ENCODE measurements around the gene STK32A. TPM values are rescaled to one million over a fixed set of nuclear protein-coding genes. Genes with fewer than 3 reads are reported as not detected.

STK32A gene
- total and polyA plus RNA-seq, 2 experiments from 2014 or later: 2.4 to 2.8 TPM

- H3K27ac Mint-ChIP-seq: no peak overlapping the region
Measured at GRCh38 chr5:147306351-147306750, 71.5 kb downstream of the STK32A start.

More at GRCh38 chr5:147306351-147306750, 71.5 kb downstream of the STK32A start:
- Histone ChIP-seq H2AFZ (no peak overlapping the region), H3K4me1 (ENCODE audit: insufficient read depth) (peaks cover 17% of the 10 kb centered on the region), H3K27ac (ENCODE audit: low read depth) (no peak overlapping the region), H3K79me2 (replicated peaks; ENCODE audit: insufficient read depth) (no peaks in the 10 kb centered on the region), H3K4me3 (no peak overlapping the region), H4K20me1 (replicated peaks; ENCODE audit: insufficient read depth) (no peaks in the 10 kb centered on the region), H3K36me3 (ENCODE audit: insufficient read depth) (no peaks in the 10 kb centered on the region), H3K27me3 (ENCODE audit: insufficient read depth) (no peaks in the 10 kb centered on the region), H3K4me2 (no peak overlapping the region), H3F3A (replicated peaks; ENCODE audit: low read depth) (no peaks in the 10 kb centered on the region), H3K9me2 (ENCODE audit: insufficient read depth) (no peaks in the 10 kb centered on the region)
- peaks cover 2% of the 10 kb centered on the region for H3K27me3 Mint-ChIP-seq (ENCODE audit: insufficient read depth, low read depth, poor library complexity)
- 0 out of 3 replicates have a peak, but pooled peaks cover 5% of the 10 kb centered on the region for H3K36me3 Mint-ChIP-seq (ENCODE audit: low read depth)
- DNase-seq (ENCODE audit: low spot score) (no peak), ATAC-seq (no peak)
- H3K4me3 Mint-ChIP-seq: no peak overlapping the region
- H3K4me1 Mint-ChIP-seq: peaks cover 21% of the 10 kb centered on the region
- no peak for TF ChIP-seq STAT1 (IDR thresholded peaks at IDR 0.05; ENCODE audit: unreplicated experiment)
- no peak for TF ChIP-seq POLR2AphosphoS5 (IDR thresholded peaks at IDR 0.05; ENCODE audit: low read depth)
- TF ChIP-seq EZH2phosphoT487 (IDR thresholded peaks at IDR 0.05; ENCODE audit: unreplicated experiment): no peak
- TF ChIP-seq, protein P1, sequence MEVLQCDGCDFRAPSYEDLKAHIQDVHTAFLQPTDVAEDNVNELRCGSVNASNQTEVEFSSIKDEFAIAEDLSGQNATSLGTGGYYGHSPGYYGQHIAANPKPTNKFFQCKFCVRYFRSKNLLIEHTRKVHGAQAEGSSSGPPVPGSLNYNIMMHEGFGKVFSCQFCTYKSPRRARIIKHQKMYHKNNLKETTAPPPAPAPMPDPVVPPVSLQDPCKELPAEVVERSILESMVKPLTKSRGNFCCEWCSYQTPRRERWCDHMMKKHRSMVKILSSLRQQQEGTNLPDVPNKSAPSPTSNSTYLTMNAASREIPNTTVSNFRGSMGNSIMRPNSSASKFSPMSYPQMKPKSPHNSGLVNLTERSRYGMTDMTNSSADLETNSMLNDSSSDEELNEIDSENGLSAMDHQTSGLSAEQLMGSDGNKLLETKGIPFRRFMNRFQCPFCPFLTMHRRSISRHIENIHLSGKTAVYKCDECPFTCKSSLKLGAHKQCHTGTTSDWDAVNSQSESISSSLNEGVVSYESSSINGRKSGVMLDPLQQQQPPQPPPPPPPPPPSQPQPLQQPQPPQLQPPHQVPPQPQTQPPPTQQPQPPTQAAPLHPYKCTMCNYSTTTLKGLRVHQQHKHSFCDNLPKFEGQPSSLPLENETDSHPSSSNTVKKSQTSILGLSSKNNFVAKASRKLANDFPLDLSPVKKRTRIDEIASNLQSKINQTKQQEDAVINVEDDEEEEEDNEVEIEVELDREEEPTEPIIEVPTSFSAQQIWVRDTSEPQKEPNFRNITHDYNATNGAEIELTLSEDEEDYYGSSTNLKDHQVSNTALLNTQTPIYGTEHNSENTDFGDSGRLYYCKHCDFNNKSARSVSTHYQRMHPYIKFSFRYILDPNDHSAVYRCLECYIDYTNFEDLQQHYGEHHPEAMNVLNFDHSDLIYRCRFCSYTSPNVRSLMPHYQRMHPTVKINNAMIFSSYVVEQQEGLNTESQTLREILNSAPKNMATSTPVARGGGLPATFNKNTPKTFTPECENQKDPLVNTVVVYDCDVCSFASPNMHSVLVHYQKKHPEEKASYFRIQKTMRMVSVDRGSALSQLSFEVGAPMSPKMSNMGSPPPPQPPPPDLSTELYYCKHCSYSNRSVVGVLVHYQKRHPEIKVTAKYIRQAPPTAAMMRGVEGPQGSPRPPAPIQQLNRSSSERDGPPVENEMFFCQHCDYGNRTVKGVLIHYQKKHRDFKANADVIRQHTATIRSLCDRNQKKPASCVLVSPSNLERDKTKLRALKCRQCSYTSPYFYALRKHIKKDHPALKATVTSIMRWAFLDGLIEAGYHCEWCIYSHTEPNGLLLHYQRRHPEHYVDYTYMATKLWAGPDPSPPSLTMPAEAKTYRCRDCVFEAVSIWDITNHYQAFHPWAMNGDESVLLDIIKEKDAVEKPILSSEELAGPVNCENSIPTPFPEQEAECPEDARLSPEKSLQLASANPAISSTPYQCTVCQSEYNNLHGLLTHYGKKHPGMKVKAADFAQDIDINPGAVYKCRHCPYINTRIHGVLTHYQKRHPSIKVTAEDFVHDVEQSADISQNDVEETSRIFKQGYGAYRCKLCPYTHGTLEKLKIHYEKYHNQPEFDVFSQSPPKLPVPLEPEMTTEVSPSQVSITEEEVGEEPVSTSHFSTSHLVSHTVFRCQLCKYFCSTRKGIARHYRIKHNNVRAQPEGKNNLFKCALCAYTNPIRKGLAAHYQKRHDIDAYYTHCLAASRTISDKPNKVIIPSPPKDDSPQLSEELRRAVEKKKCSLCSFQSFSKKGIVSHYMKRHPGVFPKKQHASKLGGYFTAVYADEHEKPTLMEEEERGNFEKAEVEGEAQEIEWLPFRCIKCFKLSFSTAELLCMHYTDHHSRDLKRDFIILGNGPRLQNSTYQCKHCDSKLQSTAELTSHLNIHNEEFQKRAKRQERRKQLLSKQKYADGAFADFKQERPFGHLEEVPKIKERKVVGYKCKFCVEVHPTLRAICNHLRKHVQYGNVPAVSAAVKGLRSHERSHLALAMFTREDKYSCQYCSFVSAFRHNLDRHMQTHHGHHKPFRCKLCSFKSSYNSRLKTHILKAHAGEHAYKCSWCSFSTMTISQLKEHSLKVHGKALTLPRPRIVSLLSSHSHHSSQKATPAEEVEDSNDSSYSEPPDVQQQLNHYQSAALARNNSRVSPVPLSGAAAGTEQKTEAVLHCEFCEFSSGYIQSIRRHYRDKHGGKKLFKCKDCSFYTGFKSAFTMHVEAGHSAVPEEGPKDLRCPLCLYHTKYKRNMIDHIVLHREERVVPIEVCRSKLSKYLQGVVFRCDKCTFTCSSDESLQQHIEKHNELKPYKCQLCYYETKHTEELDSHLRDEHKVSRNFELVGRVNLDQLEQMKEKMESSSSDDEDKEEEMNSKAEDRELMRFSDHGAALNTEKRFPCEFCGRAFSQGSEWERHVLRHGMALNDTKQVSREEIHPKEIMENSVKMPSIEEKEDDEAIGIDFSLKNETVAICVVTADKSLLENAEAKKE (CRISPR knock-in tag; IDR thresholded peaks at IDR 0.05): no peak
- no peak for TF ChIP-seq JUNB (IDR thresholded peaks at IDR 0.05; ENCODE audit: unreplicated experiment)
- TF ChIP-seq ZNF331 (CRISPR knock-in tag; IDR thresholded peaks at IDR 0.05; ENCODE audit: low read depth): no peak
- TF ChIP-seq CREB1 (CRISPR knock-in tag; IDR thresholded peaks at IDR 0.05; ENCODE audit: low read depth): no peak
- TF ChIP-seq, protein P2, sequence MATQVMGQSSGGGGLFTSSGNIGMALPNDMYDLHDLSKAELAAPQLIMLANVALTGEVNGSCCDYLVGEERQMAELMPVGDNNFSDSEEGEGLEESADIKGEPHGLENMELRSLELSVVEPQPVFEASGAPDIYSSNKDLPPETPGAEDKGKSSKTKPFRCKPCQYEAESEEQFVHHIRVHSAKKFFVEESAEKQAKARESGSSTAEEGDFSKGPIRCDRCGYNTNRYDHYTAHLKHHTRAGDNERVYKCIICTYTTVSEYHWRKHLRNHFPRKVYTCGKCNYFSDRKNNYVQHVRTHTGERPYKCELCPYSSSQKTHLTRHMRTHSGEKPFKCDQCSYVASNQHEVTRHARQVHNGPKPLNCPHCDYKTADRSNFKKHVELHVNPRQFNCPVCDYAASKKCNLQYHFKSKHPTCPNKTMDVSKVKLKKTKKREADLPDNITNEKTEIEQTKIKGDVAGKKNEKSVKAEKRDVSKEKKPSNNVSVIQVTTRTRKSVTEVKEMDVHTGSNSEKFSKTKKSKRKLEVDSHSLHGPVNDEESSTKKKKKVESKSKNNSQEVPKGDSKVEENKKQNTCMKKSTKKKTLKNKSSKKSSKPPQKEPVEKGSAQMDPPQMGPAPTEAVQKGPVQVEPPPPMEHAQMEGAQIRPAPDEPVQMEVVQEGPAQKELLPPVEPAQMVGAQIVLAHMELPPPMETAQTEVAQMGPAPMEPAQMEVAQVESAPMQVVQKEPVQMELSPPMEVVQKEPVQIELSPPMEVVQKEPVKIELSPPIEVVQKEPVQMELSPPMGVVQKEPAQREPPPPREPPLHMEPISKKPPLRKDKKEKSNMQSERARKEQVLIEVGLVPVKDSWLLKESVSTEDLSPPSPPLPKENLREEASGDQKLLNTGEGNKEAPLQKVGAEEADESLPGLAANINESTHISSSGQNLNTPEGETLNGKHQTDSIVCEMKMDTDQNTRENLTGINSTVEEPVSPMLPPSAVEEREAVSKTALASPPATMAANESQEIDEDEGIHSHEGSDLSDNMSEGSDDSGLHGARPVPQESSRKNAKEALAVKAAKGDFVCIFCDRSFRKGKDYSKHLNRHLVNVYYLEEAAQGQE (IDR thresholded peaks at IDR 0.05; ENCODE audit: unreplicated experiment): no peak
- TF ChIP-seq ZNF114 (CRISPR knock-in tag; IDR thresholded peaks at IDR 0.05): no peak
- no peak for TF ChIP-seq ETS1 (IDR thresholded peaks at IDR 0.05)
- no peak for TF ChIP-seq EZH2 (IDR thresholded peaks at IDR 0.05; ENCODE audit: low read depth, unreplicated experiment)
- TF ChIP-seq, protein P3, sequence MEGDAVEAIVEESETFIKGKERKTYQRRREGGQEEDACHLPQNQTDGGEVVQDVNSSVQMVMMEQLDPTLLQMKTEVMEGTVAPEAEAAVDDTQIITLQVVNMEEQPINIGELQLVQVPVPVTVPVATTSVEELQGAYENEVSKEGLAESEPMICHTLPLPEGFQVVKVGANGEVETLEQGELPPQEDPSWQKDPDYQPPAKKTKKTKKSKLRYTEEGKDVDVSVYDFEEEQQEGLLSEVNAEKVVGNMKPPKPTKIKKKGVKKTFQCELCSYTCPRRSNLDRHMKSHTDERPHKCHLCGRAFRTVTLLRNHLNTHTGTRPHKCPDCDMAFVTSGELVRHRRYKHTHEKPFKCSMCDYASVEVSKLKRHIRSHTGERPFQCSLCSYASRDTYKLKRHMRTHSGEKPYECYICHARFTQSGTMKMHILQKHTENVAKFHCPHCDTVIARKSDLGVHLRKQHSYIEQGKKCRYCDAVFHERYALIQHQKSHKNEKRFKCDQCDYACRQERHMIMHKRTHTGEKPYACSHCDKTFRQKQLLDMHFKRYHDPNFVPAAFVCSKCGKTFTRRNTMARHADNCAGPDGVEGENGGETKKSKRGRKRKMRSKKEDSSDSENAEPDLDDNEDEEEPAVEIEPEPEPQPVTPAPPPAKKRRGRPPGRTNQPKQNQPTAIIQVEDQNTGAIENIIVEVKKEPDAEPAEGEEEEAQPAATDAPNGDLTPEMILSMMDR (conservative IDR thresholded peaks at IDR 0.05; ENCODE audit: low read depth in 2 of 2): no peak
- no peaks in the 10 kb centered on the region; the same call in 1 of the 3 replicates for H3K9me3 Mint-ChIP-seq
